ENCODE measurements around the gene ENDOD1.

DNA sequence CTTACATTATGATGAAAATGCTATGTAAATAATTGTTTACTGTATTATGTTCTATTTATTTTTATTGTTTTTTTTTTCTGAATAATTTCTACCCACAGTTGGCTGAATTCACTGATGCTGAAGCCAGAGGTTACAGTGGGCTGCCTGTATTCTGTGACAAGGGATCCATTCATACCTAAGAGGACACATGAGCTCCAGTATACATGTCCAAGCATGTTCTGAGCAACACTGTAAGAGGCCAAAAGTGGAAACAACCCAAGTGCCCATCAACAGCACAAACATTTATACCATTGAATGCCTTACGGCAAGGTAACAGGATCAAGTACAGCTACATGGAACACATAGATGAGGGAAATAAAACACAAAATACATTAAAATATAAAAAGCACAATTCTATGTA lies 24.3 kb upstream of the ENDOD1 start:
- TF ChIP-seq, protein P1, sequence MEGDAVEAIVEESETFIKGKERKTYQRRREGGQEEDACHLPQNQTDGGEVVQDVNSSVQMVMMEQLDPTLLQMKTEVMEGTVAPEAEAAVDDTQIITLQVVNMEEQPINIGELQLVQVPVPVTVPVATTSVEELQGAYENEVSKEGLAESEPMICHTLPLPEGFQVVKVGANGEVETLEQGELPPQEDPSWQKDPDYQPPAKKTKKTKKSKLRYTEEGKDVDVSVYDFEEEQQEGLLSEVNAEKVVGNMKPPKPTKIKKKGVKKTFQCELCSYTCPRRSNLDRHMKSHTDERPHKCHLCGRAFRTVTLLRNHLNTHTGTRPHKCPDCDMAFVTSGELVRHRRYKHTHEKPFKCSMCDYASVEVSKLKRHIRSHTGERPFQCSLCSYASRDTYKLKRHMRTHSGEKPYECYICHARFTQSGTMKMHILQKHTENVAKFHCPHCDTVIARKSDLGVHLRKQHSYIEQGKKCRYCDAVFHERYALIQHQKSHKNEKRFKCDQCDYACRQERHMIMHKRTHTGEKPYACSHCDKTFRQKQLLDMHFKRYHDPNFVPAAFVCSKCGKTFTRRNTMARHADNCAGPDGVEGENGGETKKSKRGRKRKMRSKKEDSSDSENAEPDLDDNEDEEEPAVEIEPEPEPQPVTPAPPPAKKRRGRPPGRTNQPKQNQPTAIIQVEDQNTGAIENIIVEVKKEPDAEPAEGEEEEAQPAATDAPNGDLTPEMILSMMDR (IDR thresholded peaks at IDR 0.05; ENCODE audit: insufficient read depth, low read depth, low read length) = no peak
- no peak for TF ChIP-seq EZH2 (IDR thresholded peaks at IDR 0.05; ENCODE audit: insufficient read depth, low read length)

All from astrocyte (in vitro differentiated cells and primary cell).